ENCODE data around the gene EEF1AKMT3.
A peak's percentile ranks its signal among the peaks of the same experiment; 100 is the strongest.

EEF1AKMT3 gene

GRCh38 chr12:57746025-57746424 is 26.4 kb upstream of the EEF1AKMT3 start:
- no peak for DNase-seq (ENCODE audit: low read depth)
- H3K4me3 ChIP-seq (ENCODE audit: low read length), result peak overlapping the region; percentile 99
- TF ChIP-seq CTCF (conservative IDR thresholded peaks at IDR 0.05; ENCODE audit: low read length), result no peak

GRCh38 chr12:57749061-57749460 is 23.4 kb upstream of the EEF1AKMT3 start:
- DNase-seq (ENCODE audit: low read depth), result no peak
- TF ChIP-seq CTCF (conservative IDR thresholded peaks at IDR 0.05; ENCODE audit: low read length), result no peak
- H3K4me3 ChIP-seq (ENCODE audit: low read length), result no peak overlapping the region

- TF ChIP-seq CTCF (conservative IDR thresholded peaks at IDR 0.05; ENCODE audit: low read length), result no peak
- no peak for DNase-seq (ENCODE audit: low read depth)
These were observed 21.6 kb upstream of the EEF1AKMT3 start for GRCh38 chr12:57750561-57751431.

GRCh38 chr12:57751432-57751787 is 21.0 kb upstream of the EEF1AKMT3 start:
- peak overlapping the region; percentile 84 for H3K4me3 ChIP-seq (ENCODE audit: low read length)
- DNase-seq (ENCODE audit: low read depth), result no peak
- no peak for TF ChIP-seq CTCF (conservative IDR thresholded peaks at IDR 0.05; ENCODE audit: low read length)

More at GRCh38 chr12:57750561-57751431, 21.6 kb upstream of the EEF1AKMT3 start:
- peak overlapping the region; percentile 84 for H3K4me3 ChIP-seq (ENCODE audit: low read length)

GRCh38 chr12:57751788-57752667 is 20.4 kb upstream of the EEF1AKMT3 start, which contains the start of gene CDK4:
Gene CDK4, minus strand, starts transcription at chr12:57752310. Its CDS starts 593 bp downstream, at chr12:57751717.
- peak; percentile 100 for DNase-seq (ENCODE audit: low read depth)
- peak within 1 kb of the TSS; percentile 84 for H3K4me3 ChIP-seq (ENCODE audit: low read length)
- TF ChIP-seq CTCF (conservative IDR thresholded peaks at IDR 0.05; ENCODE audit: low read length), result no peak

GRCh38 chr12:57752668-57753000 is 19.8 kb upstream of the EEF1AKMT3 start:
- no peak for DNase-seq (ENCODE audit: low read depth)
- TF ChIP-seq CTCF (conservative IDR thresholded peaks at IDR 0.05; ENCODE audit: low read length), result no peak
- peak overlapping the region; percentile 84 for H3K4me3 ChIP-seq (ENCODE audit: low read length)

Data from AG10803 (cell line).